HG02852 (cell line): ENCODE data around the gene ADO.

Experiments used
- ATAC-seq: cut with Tn5 transposase; IDR thresholded peaks from one replicate; pipeline ENCODE4 v1.9.1; 2021; ENCODE audit warnings: mild to moderate bottlenecking, moderate library complexity; ENCODE audit not compliant: unreplicated experiment

Gene ADO

DNA sequence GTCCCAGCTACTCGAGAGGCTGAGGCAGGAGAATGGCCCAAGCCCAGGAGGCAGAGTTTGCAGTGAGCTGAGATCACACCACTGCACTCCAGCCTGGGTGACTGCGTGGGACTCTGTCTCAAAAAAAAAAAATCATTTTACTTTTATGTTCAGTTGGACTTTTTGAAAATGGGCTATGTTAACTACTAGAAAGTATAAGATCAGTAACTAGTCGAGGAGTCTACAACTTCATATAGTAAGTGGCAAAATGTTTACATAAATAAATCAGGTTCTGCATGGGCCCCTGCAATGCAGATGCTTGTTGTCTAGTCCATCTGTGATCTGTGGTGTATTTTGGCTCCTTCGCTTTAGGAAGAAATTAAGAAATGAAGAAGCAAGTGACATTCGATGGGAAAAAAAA lies 12.3 kb upstream of the ADO start:
- no peak for ATAC-seq

- ATAC-seq, result no peak
Observed at GRCh38 chr10:62794306-62794705, 10.2 kb upstream of the ADO start.

DNA sequence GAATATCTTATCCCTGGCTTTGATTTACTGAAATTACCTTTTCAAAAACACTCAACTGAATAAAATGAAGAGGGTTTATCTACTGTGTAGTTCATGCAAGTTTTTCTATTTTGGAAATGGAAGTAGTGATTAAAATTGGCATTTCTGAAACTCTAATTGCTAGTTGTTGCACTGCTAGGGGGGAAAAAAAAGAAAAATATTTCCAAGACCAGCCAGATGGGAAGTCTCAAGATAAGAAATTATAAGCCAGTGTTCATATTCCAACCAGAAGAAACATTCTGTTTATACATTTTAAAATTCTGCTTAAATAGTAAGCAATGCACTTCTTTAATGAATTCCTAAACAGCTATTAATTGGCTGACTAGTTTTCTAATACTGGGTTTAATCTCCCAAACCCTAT lies 9.4 kb upstream of the ADO start:
- no peak for ATAC-seq

DNA sequence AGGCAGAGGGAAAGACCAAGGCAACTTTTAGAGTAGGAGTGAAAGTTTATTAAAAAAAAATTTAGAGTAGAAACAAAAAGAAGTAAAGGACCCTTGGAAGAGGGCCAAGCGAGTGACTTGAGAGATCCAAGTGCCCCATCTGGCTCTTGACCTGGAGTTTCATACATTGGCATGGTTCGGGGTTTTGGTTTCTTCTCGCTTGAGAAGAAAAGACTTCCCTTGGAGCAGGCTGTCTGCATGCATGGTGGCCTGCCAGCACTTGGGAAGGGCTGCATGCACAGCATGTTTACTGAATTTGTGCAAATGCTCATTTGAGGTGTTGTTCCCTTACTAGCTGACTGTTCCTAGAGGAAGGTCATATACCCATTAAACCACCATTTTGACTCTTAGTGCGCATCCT lies 8.8 kb upstream of the ADO start:
- no peak for ATAC-seq

- ATAC-seq, result no peak
Observed at GRCh38 chr10:62796896-62797295, 7.6 kb upstream of the ADO start.

- ATAC-seq, result no peak
Observed at GRCh38 chr10:62801871-62802270, 2.6 kb upstream of the ADO start.

DNA sequence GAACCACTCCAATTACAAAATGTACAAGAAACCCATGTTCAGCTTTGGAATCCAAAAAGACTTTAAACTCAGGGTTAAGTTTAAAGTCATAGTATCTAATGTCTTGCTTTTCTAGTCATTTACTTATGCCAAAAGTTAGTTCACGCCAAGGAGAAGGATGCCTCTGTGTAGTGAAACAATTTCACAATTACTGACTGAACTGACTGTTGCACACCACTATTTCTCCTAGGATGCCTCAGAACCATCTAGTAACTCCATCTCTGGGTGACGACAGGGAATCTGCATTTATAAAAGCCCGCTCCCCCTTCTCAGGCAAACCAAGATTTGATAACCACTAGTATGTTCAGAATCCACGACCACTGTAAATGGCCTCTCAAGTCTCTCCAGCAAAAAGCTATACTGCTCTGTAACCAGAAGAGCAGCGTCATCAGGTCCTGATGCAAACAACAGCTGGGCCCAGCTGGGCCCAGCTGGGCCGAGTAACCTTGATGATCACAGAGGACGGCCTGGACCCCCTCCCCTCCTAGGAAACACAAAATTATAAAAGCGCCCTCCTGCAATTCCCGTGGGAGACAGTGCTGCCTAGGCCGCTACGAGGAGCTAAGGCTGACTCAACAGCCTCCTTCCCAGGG lies 680 bp upstream of the ADO start:
- ATAC-seq, result no peak

GRCh38 chr10:62805231-62806099 lies 945 bp downstream of the ADO start:
- ATAC-seq, result peak; percentile 6

GRCh38 chr10:62806251-62806650 lies 1.7 kb downstream of the ADO start:
- ATAC-seq, result no peak

DNA sequence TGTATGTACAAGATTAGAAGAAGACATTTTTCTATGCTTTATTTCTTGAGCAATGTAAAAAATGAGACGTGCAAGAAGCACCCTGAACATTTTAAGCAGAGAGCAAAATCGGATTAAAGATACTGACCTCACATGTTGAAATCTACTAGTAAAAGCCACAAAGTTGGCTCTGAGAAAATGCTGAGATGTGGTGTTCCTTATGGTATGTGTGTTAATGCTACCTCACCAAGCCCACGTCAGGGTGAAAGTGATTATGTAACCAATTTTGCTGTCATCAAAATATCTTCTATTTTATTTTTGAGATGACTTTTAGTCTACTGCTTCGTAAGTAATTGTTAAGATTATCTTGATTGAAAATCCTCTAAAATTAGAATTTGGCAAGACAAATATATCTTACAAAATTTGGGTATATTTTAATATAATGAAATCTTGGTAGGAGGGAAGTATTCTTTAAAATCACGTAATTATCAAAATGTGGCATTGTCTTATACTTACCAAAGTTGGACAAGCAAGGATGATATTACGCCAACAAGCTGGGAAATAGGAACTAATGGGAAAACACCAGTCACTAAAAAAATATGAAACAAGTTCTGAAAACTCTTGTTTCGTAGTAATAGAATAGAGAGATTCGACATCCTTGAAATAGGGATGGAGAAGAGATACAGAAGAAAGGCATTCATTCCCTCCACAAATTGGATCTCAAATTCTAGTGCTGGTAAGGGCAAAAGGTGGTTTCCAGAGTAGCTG lies 5.8 kb downstream of the ADO start:
- ATAC-seq, result no peak

GRCh38 chr10:62811159-62811875 lies 6.8 kb downstream of the ADO start:
- ATAC-seq, result peak; percentile 45

GRCh38 chr10:62812672-62813439 lies 8.3 kb downstream of the ADO start:
- ATAC-seq, result no peak

GRCh38 chr10:62813453-62813852 lies 8.9 kb downstream of the ADO start:
- no peak for ATAC-seq

GRCh38 chr10:62813981-62814380 lies 9.5 kb downstream of the ADO start:
- ATAC-seq, result no peak

DNA sequence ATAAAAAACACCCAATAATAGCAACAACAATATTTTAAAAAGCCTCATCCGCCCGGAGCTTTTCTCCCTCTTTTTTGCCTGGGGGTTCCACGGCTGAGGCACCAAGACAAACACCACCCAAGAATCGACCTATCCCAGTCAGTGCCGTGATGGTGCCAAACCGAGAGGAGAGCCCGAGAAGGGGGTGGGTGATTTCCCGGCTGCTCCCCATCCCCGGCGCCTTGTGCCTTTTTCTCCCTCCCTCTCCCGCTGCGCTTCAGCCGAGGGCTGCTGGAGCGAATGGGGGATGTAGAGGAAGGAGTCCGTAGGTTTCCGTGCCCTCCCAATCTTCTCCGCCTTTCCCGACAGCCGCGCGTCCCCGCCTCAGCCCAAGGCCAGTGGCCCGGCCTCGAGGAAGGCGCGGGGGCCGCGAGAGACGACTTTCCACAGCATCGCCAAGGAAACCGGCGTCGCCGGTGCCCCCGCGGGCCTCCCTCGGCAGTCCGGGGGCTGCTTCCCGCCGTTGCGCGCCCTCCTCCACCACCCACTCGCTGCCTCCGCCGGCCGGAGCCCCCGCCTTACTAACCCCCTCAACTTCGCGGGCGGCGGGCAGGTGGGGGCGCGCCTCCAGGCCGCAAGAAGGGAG lies 10.3 kb downstream of the ADO start:
- ATAC-seq, result no peak

- ATAC-seq, result no peak
Observed at GRCh38 chr10:62815381-62816075, 11.0 kb downstream of the ADO start.

- ATAC-seq, result no peak
Observed at GRCh38 chr10:62816076-62816330, 11.5 kb downstream of the ADO start.

GRCh38 chr10:62816331-62817120 lies 12.0 kb downstream of the ADO start, which contains the start of gene EGR2:
Gene EGR2, minus strand, starts transcription at chr10:62816366. Its CDS starts 337 bp downstream, at chr10:62816029.
- ATAC-seq, result peak; percentile 72
